ENCODE results near the gene FHOD1.

Gene FHOD1

GRCh38 chr16:67211674-67212073 is 35.6 kb downstream of the FHOD1 start:
- FAIRE-seq (no peak), DNase-seq (ENCODE audit: extremely low spot score, insufficient read length, low read depth) (no peak)

GRCh38 chr16:67210069-67210937 is 37.0 kb downstream of the FHOD1 start:
- no peak for FAIRE-seq
- no peak for DNase-seq (ENCODE audit: extremely low spot score, insufficient read length, low read depth)

- FAIRE-seq (no peak), DNase-seq (ENCODE audit: extremely low spot score, insufficient read length, low read depth) (no peak)
Measured at GRCh38 chr16:67209565-67209964, 37.7 kb downstream of the FHOD1 start.

GRCh38 chr16:67208154-67208896 is 39.0 kb downstream of the FHOD1 start:
- no peak for FAIRE-seq
- no peak for DNase-seq (ENCODE audit: extremely low spot score, insufficient read length, low read depth)

GRCh38 chr16:67207249-67208091 is 39.8 kb downstream of the FHOD1 start:
- FAIRE-seq: no peak
- no peak for DNase-seq (ENCODE audit: extremely low spot score, insufficient read length, low read depth)

GRCh38 chr16:67206838-67207248 is 40.4 kb downstream of the FHOD1 start:
- DNase-seq (ENCODE audit: extremely low spot score, insufficient read length, low read depth) (no peak), FAIRE-seq (no peak)

GRCh38 chr16:67206129-67206837 is 41.0 kb downstream of the FHOD1 start:
- no peak for DNase-seq (ENCODE audit: extremely low spot score, insufficient read length, low read depth)
- FAIRE-seq: no peak

GRCh38 chr16:67204076-67204475 is 43.2 kb downstream of the FHOD1 start:
- FAIRE-seq: no peak

GRCh38 chr16:67202956-67203493 is 44.3 kb downstream of the FHOD1 start:
- DNase-seq (ENCODE audit: extremely low spot score, insufficient read length, low read depth) (no peak), FAIRE-seq (no peak)

More at GRCh38 chr16:67204076-67204475, 43.2 kb downstream of the FHOD1 start:
- no peak for DNase-seq (ENCODE audit: extremely low spot score, insufficient read length, low read depth)

- no peak for DNase-seq (ENCODE audit: extremely low spot score, insufficient read length, low read depth)
- no peak for FAIRE-seq
Measured at GRCh38 chr16:67202426-67202825, 44.9 kb downstream of the FHOD1 start.

- DNase-seq (ENCODE audit: extremely low spot score, insufficient read length, low read depth): no peak
Measured at GRCh38 chr16:67201411-67202345, 45.6 kb downstream of the FHOD1 start.

GRCh38 chr16:67200491-67200890 is 46.8 kb downstream of the FHOD1 start:
- FAIRE-seq: no peak

More at GRCh38 chr16:67201411-67202345, 45.6 kb downstream of the FHOD1 start:
- FAIRE-seq: no peak

GRCh38 chr16:67199808-67200198 is 47.5 kb downstream of the FHOD1 start:
- FAIRE-seq (no peak), DNase-seq (ENCODE audit: extremely low spot score, insufficient read length, low read depth) (no peak)

More at GRCh38 chr16:67200491-67200890, 46.8 kb downstream of the FHOD1 start:
- no peak for DNase-seq (ENCODE audit: extremely low spot score, insufficient read length, low read depth)

GRCh38 chr16:67199011-67199807 is 48.1 kb downstream of the FHOD1 start, which contains the start of gene ELMO3:
ELMO3 (plus strand) TSS chr16:67199131; CDS start chr16:67199327, 196 bp downstream.
- no peak for DNase-seq (ENCODE audit: extremely low spot score, insufficient read length, low read depth)
- no peak for FAIRE-seq

- DNase-seq (ENCODE audit: extremely low spot score, insufficient read length, low read depth) (no peak), FAIRE-seq (peak; percentile 9)
Measured at GRCh38 chr16:67198238-67198734, 49.0 kb downstream of the FHOD1 start.

- FAIRE-seq (no peak), DNase-seq (ENCODE audit: extremely low spot score, insufficient read length, low read depth) (no peak)
Measured at GRCh38 chr16:67197704-67198103, 49.6 kb downstream of the FHOD1 start.

GRCh38 chr16:67196881-67197280 is 50.4 kb downstream of the FHOD1 start:
- no peak for FAIRE-seq
- DNase-seq (ENCODE audit: extremely low spot score, insufficient read length, low read depth): no peak

Data from GM18507 (cell line).